CD4-positive, alpha-beta T cell treated with Interleukin-15 for 4 hours (primary cell): Measurements from ENCODE around the gene CNTNAP2.

Experiments
- DNase-seq: peaks from one replicate; pipeline ENCODE4 v3.0.0-alpha.2; 2020; ENCODE audit warnings: low spot score

Gene CNTNAP2

DNA sequence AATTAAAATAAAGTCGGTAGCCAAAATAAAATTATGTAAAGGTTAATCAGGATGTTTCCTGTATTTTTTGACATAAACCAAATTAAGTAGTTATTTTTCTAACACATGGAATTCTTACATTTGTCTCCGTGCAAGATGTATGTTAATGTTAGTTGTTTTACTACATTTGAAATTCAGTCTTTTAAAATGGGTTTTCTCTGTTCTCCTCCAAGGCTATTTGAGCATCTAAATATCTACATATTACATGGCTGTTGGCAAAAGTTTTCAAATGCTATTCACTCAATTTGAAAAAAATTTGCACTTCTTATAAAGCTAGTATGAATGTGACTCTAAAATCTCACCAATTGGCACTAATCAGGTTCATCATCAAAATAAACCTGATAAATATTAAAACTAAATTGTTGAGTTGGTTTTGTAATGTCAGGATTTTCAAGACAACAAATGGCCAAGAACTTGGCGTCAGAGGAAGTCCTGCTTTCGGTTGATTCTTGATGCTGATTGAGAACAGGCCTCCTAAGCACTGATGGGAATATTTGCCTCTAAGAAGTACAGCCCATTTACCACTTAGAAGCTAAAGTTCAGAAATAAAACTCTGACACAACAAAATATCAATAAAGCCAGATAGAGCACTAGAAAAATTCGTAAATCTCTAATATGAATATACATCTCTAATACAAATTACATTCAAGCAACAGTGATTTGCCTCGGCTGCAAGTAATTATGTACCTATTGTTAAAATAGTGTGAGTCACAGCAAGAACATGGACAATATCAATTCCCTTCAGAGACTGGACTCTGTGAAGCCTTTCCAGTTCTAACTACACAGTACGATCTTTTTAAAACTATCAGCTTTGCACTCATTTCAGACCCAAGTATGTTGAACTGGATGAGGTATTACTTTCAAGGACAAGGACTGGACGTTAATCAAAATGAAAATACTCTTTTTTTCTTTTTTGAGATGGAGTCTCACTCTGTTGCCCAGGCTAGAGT, 1740.8 kb downstream of the CNTNAP2 start:
- DNase-seq, result no peak

DNA sequence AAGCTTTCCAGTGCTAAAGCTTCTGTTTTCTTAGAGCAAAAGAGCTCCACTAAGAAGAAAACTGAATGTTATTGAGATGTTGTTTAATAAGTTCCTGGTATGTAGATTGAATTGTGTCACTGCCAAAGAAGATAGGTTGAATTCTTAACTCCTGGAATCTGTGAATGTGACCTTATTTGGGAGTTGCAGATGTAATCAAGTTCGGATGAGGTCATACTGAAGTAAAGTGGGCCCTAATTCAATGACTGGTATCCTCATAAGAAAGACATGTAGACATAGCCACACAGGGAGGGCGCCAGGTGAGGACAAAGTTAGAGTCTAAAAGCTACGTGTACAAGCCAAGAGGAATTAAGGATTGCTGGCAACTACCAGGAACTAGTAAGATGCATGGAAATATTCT, 1741.8 kb downstream of the CNTNAP2 start:
- DNase-seq, result no peak

DNA sequence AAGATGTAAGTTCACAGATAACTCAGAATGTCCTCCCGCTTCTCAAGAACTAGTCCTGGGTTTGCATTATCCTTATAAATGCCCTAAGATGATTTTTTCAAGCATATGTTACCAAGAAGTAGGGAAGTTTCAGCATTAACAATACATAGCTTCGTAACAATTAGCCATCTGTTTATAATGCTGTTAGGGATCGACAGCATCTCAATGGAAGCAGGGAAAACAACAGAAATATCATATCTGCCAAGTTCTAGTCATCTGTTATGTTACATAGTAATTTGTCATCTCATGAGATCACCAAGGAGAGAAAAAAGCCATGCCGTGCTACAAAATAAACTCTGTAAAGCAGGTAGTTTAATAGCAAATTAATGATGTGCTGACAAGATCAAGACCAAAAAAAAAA, 1742.4 kb downstream of the CNTNAP2 start:
- no peak for DNase-seq

DNA sequence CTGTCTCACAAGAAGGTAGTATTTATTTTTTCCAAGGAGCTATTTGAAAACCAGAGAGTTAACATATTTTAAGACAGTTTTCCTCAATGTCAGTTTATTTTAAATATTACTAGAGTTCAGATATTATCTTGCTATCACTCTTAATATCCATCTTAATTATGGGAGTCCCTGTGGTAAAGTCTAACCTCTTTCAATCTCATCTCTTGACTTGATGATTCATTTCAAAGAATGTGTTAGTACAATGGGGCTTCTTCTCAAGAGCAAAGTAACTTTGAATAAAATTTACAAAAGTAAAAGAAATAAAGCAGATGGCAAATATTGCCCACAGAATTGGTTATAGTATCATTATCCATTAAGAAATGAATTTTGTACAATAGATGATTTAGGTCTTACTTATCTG, 1742.9 kb downstream of the CNTNAP2 start:
- no peak for DNase-seq

DNA sequence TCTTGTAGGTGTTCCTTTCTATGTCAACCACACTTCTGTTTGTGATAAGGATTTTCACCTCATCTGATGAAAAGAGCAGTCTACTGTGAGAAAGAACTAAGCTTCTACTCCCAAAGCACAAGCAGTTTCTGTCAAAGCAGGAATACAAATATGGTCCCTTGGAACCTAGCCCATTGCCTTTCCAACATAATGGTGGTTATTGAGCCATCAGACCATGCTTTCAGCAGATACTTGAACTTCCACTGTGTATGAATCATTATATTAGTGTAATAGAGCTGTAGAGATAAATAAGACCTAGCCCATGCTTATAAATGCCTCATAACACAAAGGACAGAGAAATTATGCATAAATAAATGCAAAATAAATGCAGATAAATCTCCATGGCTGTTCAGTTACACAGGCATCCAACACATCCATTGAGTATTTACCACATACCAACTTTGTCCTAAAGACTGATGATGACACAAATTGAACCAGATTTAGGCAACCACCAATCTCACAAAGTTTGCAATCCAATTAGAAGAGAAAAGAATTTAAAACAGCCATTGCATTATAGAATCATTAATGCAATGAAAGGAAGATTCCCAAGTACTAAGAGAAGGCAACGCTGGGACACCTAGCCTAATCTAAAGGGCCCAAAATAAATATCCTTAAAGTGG, 1744.6 kb downstream of the CNTNAP2 start:
- no peak for DNase-seq

DNA sequence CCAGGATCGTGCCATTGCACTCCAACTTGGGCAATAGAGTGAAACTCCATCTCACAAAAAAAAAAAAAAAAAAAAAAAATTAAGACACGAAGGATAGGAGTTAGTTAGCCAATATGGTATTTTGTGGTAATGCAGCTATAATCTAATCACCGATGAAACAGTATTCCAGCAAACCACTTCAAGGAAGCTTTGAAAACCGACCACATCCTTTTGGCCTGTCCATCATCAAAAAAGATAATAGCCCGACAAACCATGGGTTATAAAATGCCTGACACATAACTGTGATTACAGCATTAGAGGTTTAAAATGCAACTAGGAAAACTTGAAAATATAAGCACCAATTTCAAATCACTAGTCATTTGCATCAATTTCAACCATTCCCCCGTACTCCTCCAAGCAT, 1745.3 kb downstream of the CNTNAP2 start:
- no peak for DNase-seq

GRCh38 chr7:147869456-147869855, 1752.9 kb downstream of the CNTNAP2 start:
- DNase-seq, result no peak

GRCh38 chr7:147878912-147879661, 1762.5 kb downstream of the CNTNAP2 start:
- no peak for DNase-seq

- DNase-seq, result no peak
Observed at GRCh38 chr7:147885869-147886268, 1769.3 kb downstream of the CNTNAP2 start.

DNA sequence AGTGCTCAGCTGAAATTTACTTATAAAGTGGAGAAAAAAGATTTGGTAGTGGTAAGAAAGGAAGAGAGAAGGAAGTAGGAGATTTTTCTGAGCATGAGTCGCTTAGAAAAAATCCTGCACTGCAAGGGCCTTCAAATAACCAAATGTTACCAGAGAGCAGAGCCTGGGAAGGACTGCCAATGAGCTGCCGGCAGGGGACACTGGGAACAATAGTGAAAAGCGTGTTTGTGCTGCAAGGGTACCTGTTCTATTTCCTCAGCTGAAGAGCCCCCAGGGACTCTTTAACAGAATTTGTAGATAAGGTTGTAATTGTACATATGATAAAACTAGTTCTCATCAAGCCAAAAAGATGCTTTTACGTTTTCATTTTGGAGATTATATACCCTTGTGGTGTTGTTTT, 1777.7 kb downstream of the CNTNAP2 start:
- no peak for DNase-seq

GRCh38 chr7:147896121-147896520, 1779.5 kb downstream of the CNTNAP2 start:
- DNase-seq, result no peak

GRCh38 chr7:147903536-147904218, 1787.1 kb downstream of the CNTNAP2 start:
- no peak for DNase-seq

DNA sequence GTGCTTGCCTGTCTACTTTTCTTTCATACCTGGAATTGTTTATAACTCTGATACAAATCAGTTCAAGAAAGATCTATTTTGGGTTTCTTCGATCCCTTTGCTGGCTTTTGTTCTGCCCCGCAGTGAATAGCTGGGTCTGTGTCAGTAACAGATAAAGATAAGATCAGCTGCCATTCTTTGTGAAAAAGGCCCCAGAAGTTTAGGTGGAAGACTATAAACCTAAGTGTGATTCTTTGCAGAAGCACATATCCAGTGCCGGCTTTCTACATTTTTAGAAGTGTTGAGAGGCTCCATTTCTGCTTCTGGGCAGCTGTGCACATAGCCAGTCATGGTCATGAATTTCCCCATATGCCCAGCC, 1787.6 kb downstream of the CNTNAP2 start:
- DNase-seq, result no peak

GRCh38 chr7:147909431-147910148, 1793.0 kb downstream of the CNTNAP2 start:
- DNase-seq, result no peak

GRCh38 chr7:147911201-147911601, 1794.6 kb downstream of the CNTNAP2 start:
- DNase-seq, result no peak

- DNase-seq, result no peak
Observed at GRCh38 chr7:147912291-147912690, 1795.7 kb downstream of the CNTNAP2 start.

- no peak for DNase-seq
Observed at GRCh38 chr7:147912946-147913638, 1796.5 kb downstream of the CNTNAP2 start.

- no peak for DNase-seq
Observed at GRCh38 chr7:147915781-147916180, 1799.2 kb downstream of the CNTNAP2 start.

- no peak for DNase-seq
Observed at GRCh38 chr7:147916573-147916972, 1800.0 kb downstream of the CNTNAP2 start.

GRCh38 chr7:147923841-147924240, 1807.2 kb downstream of the CNTNAP2 start:
- DNase-seq, result no peak

DNA sequence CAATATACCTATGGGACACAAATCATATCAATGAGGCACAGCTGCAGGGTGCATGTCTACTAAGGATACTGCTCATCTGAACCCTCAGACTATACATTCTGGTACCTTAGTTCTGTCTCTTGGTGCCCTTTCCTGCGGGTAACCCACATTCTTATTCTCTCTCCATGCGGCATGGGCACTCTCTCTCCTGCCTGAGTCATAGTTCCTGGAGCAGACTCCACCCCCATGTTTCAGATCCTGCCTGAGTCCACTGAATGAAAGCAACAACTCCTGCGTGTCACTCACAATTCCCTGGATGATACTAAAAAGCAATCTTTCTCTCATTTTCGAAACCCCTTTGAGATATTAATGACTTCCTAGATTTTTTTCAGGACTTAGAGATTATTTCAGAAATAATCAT, 1820.8 kb downstream of the CNTNAP2 start:
- DNase-seq, result no peak
